ENCODE results near the gene HOXC12. TPM values are rescaled to one million over a fixed set of nuclear protein-coding genes. Genes with fewer than 3 reads are reported as not detected.

The HOXC12 gene
- total and polyA plus RNA-seq, 4 donors = not detected

DNA sequence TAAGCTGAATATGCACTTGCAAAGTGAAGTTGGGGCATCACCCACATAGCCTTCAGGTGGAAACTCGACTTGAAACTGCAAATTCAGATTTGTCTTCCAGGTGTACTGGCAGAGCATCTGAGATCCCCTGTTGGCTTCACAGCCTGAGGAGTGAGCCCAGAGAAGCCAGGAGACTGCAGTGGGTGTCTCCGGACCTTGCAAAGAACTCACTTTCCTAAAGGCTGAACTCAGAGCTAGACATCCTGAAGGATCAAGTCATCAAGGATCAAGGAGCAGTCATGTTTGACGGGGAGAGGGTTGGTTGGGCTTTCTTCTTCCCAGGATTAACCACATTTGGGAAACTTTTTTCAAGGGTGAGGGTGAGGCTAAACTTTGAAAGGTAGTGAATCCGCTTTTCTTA, 25.2 kb upstream of the HOXC12 start:
- H3K9me3 ChIP-seq (ENCODE audit: control insufficient read depth in 4 of 4, low read length in 3 of 4) = peaks cover 0 to 3% (median 0%) of the 10 kb centered on the region in 4 donors
- no peak overlapping the region for H3K4me3 ChIP-seq (ENCODE audit: low read depth in 1 of 3, low read length in 3 of 3)
- H3K36me3 ChIP-seq (ENCODE audit: control insufficient read depth in 4 of 4, insufficient read depth in 3 of 4, low read depth in 1 of 4, low read length in 3 of 4) = no peaks in the 10 kb centered on the region
- whole genome bisulfite sequencing = 16% methylated on average over 4 of the region's 4 CpGs
- TF ChIP-seq, protein P1, sequence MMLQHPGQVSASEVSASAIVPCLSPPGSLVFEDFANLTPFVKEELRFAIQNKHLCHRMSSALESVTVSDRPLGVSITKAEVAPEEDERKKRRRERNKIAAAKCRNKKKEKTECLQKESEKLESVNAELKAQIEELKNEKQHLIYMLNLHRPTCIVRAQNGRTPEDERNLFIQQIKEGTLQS (IDR thresholded peaks at IDR 0.05) = no peak
- TF ChIP-seq, protein P2, sequence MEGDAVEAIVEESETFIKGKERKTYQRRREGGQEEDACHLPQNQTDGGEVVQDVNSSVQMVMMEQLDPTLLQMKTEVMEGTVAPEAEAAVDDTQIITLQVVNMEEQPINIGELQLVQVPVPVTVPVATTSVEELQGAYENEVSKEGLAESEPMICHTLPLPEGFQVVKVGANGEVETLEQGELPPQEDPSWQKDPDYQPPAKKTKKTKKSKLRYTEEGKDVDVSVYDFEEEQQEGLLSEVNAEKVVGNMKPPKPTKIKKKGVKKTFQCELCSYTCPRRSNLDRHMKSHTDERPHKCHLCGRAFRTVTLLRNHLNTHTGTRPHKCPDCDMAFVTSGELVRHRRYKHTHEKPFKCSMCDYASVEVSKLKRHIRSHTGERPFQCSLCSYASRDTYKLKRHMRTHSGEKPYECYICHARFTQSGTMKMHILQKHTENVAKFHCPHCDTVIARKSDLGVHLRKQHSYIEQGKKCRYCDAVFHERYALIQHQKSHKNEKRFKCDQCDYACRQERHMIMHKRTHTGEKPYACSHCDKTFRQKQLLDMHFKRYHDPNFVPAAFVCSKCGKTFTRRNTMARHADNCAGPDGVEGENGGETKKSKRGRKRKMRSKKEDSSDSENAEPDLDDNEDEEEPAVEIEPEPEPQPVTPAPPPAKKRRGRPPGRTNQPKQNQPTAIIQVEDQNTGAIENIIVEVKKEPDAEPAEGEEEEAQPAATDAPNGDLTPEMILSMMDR (IDR thresholded peaks at IDR 0.05; ENCODE audit: low read depth, low read length, missing input control) = no peak
- TF ChIP-seq RXRA (IDR thresholded peaks at IDR 0.05) = no peak
- TF ChIP-seq SP1 (IDR thresholded peaks at IDR 0.05) = no peak
- TF ChIP-seq TAF1 (conservative IDR thresholded peaks at IDR 0.05) = no peak
- TF ChIP-seq, protein P3, sequence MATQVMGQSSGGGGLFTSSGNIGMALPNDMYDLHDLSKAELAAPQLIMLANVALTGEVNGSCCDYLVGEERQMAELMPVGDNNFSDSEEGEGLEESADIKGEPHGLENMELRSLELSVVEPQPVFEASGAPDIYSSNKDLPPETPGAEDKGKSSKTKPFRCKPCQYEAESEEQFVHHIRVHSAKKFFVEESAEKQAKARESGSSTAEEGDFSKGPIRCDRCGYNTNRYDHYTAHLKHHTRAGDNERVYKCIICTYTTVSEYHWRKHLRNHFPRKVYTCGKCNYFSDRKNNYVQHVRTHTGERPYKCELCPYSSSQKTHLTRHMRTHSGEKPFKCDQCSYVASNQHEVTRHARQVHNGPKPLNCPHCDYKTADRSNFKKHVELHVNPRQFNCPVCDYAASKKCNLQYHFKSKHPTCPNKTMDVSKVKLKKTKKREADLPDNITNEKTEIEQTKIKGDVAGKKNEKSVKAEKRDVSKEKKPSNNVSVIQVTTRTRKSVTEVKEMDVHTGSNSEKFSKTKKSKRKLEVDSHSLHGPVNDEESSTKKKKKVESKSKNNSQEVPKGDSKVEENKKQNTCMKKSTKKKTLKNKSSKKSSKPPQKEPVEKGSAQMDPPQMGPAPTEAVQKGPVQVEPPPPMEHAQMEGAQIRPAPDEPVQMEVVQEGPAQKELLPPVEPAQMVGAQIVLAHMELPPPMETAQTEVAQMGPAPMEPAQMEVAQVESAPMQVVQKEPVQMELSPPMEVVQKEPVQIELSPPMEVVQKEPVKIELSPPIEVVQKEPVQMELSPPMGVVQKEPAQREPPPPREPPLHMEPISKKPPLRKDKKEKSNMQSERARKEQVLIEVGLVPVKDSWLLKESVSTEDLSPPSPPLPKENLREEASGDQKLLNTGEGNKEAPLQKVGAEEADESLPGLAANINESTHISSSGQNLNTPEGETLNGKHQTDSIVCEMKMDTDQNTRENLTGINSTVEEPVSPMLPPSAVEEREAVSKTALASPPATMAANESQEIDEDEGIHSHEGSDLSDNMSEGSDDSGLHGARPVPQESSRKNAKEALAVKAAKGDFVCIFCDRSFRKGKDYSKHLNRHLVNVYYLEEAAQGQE (IDR thresholded peaks at IDR 0.05) = no peak
- TF ChIP-seq EGR1 (IDR thresholded peaks at IDR 0.05; ENCODE audit: low read depth in 2 of 2) = no peak
- TF ChIP-seq, protein P4, sequence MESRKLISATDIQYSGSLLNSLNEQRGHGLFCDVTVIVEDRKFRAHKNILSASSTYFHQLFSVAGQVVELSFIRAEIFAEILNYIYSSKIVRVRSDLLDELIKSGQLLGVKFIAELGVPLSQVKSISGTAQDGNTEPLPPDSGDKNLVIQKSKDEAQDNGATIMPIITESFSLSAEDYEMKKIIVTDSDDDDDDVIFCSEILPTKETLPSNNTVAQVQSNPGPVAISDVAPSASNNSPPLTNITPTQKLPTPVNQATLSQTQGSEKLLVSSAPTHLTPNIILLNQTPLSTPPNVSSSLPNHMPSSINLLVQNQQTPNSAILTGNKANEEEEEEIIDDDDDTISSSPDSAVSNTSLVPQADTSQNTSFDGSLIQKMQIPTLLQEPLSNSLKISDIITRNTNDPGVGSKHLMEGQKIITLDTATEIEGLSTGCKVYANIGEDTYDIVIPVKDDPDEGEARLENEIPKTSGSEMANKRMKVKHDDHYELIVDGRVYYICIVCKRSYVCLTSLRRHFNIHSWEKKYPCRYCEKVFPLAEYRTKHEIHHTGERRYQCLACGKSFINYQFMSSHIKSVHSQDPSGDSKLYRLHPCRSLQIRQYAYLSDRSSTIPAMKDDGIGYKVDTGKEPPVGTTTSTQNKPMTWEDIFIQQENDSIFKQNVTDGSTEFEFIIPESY (IDR thresholded peaks at IDR 0.05) = no peak
- no peak for TF ChIP-seq RAD21 (IDR thresholded peaks at IDR 0.05)
- no peak for TF ChIP-seq HNF4A (conservative IDR thresholded peaks at IDR 0.05)
- TF ChIP-seq HNF4G (IDR thresholded peaks at IDR 0.05) = no peak
- no peak overlapping the region for H3K9ac ChIP-seq (ENCODE audit: low read depth in 1 of 2, low read length in 2 of 2)
- peaks cover 6 to 50% (median 31%) of the 10 kb centered on the region in 4 donors for H3K27me3 ChIP-seq (ENCODE audit: control insufficient read depth in 4 of 4, insufficient read depth in 4 of 4, low read length in 3 of 4)
- H3K4me1 ChIP-seq (ENCODE audit: control insufficient read depth in 4 of 4, insufficient read depth in 4 of 4, low read length in 3 of 4) = no peaks in the 10 kb centered on the region
- DNase-seq (ENCODE audit: low spot score) = no peak
- no peak overlapping the region for H3K27ac ChIP-seq (ENCODE audit: low read depth in 1 of 2, low read length in 2 of 2)

DNA sequence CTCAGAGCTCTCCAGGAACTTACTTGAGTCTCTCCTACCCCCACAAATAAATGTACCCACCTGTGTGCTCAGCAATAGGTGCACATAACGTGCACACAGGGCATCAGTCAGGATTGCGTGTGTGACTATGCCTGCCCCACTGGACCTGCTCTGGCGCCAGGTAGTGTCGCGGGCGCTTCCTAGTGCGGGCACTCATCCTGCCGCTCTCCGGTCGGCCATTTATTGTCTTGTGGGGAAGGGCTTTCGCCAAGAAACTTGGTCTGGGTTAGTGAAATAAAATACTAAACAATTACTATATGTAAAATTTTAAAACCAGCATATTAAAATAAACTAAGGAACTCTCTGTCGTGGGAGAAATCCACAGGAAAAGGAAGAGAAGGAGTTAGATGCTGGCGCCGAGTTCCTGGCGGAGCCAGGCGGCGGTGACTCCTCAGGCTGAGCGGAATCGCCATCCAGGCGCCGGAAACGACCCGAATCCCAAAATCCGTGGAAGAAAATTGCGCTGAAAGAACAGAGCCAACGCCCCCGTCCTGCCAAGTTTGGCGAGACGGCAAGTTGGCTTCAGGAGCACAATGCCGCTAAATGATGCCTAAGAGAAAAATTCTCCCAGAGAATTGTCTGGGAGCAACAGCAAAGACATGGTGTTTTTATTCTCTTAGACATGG, 24.0 kb upstream of the HOXC12 start:
- Histone ChIP-seq H3K36me3 (ENCODE audit: control insufficient read depth in 4 of 4, insufficient read depth in 3 of 4, low read depth in 1 of 4, low read length in 3 of 4) (no peaks in the 10 kb centered on the region), H3K27ac (ENCODE audit: low read depth in 1 of 2, low read length in 2 of 2) (no peak overlapping the region), H3K9ac (ENCODE audit: low read depth in 1 of 2, low read length in 2 of 2) (no peak overlapping the region), H3K9me3 (ENCODE audit: control insufficient read depth in 4 of 4, low read length in 3 of 4) (peaks cover 0 to 3% (median 0%) of the 10 kb centered on the region in 4 donors), H3K27me3 (ENCODE audit: control insufficient read depth in 4 of 4, insufficient read depth in 4 of 4, low read length in 3 of 4) (peaks cover 6 to 52% (median 28%) of the 10 kb centered on the region in 4 donors), H3K4me1 (ENCODE audit: control insufficient read depth in 4 of 4, insufficient read depth in 4 of 4, low read length in 3 of 4) (peaks cover 0 to 3% (median 0%) of the 10 kb centered on the region in 4 donors), H3K4me3 (ENCODE audit: low read depth in 1 of 3, low read length in 3 of 3) (no peak overlapping the region)
- no peak for DNase-seq (ENCODE audit: low spot score)
- WGBS = 9% methylated on average over 30 of the region's 30 CpGs
- TF ChIP-seq, protein P4 (IDR thresholded peaks at IDR 0.05) = no peak
- TF ChIP-seq, protein P3 (IDR thresholded peaks at IDR 0.05) = no peak
- TF ChIP-seq, protein P1 (IDR thresholded peaks at IDR 0.05) = no peak
- TF ChIP-seq YY1 (IDR thresholded peaks at IDR 0.05) (no peak), FOXA1 (IDR thresholded peaks at IDR 0.05) (no peak)

All from liver (tissue), 9 donors.